Fibroblast of mammary gland (primary cell): Measurements from ENCODE around the gene OR2T35.

Source experiments
- DNase-seq: peaks from one replicate; pipeline ENCODE4 v3.0.0-alpha.2; 2010; ENCODE audit warnings: low read depth
- H3K4me3 ChIP-seq: 2 replicates; pipeline ENCODE4 v1.5.1; 2011; ENCODE audit warnings: low read depth, mild to moderate bottlenecking, low read length, moderate library complexity; ENCODE audit not compliant: control insufficient read depth
- TF ChIP-seq, protein P1 (sequence below): conservative IDR thresholded peaks from 2 replicates; pipeline ENCODE4 v1.5.1; 2011; ENCODE audit warnings: low read depth, low read length, inconsistent platforms; ENCODE audit not compliant: control insufficient read depth, insufficient read depth

OR2T35 gene

DNA sequence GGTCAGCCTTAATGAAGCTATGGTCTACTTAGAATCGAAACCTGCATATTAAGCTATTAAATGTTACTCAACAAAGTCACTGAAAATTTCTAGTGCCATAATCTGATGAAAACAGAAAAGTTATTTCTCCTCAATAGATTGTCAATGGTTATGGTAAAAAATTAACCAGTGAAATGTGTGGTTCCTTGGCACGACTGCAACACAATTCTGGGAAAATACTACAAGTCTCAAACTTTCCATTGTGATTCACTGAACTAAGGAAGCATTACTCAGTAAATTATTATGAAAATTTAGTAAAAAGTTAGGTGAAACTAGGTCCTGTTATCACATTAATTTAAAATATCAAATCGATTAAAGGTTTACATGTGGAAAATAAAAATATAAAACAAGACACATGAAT lies 34.8 kb downstream of the OR2T35 start:
- DNase-seq, result no peak
- no peak overlapping the region for H3K4me3 ChIP-seq
- TF ChIP-seq, protein P1, sequence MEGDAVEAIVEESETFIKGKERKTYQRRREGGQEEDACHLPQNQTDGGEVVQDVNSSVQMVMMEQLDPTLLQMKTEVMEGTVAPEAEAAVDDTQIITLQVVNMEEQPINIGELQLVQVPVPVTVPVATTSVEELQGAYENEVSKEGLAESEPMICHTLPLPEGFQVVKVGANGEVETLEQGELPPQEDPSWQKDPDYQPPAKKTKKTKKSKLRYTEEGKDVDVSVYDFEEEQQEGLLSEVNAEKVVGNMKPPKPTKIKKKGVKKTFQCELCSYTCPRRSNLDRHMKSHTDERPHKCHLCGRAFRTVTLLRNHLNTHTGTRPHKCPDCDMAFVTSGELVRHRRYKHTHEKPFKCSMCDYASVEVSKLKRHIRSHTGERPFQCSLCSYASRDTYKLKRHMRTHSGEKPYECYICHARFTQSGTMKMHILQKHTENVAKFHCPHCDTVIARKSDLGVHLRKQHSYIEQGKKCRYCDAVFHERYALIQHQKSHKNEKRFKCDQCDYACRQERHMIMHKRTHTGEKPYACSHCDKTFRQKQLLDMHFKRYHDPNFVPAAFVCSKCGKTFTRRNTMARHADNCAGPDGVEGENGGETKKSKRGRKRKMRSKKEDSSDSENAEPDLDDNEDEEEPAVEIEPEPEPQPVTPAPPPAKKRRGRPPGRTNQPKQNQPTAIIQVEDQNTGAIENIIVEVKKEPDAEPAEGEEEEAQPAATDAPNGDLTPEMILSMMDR, result no peak

DNA sequence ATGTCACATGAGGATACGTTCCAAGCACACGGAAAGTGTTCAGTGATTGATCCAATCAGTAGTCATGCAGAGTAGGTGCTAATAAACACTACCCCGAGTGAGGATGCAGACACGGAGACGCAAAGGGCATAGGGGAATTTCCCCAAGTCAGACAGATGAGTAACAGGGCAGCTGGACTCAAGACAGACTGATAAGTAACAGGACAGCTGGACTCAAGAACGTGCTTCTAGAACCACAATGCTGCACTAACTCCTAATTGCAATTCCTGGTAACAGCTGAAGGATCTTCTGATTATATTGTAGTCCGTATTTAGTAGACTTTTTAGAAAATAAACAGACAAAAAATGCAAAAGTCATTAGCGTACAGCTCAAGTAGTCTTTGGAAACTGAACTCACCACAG lies 45.7 kb downstream of the OR2T35 start:
- TF ChIP-seq, protein P1, result no peak
- no peak for DNase-seq
- no peak overlapping the region for H3K4me3 ChIP-seq

DNA sequence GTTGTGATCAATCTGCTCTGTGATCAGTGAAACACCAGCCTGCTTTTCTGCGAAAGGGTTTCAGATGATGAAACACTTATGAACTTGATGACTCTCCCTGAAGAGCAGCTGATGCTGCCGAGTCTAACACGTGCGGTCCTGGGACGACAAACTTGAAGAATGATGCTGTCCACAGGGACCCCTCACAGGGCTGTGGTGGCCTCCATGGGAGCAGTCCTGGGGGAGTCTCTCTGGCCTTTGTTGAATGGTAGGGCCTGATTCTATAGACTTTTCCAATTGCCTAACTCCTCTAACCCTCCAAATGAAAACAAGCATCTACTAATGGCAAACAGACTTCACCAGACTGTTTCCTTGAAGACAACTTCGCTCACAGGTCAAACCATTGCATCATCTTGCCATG lies 47.5 kb downstream of the OR2T35 start, which contains the start of gene OR2T10:
TSS of gene OR2T10 (minus strand) at position 112 of the 400 bp plus-strand sequence. CDS start 3,932 bp downstream, outside the sequence.
- no peak within 1 kb of the TSS for H3K4me3 ChIP-seq
- TF ChIP-seq, protein P1, result no peak
- DNase-seq, result no peak

DNA sequence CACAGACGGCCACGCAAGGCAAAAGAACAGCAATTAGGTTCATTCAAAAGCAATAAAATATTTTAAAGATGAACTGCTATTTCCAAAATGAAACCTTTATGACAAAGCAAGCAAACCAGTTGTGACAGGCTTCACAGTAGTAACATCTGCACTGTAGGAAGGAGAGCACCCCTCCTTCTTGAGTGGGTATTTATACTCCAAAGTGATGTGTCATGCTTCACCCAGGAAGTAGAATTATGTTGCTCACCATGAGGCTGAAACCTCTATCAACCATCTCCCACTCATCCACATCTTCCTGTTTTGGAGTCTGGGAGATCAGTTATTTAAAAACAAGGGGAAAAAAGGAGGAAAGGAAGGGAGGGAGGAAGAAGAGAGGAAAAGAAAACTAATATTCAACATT lies 48.5 kb downstream of the OR2T35 start:
- no peak overlapping the region for H3K4me3 ChIP-seq
- TF ChIP-seq, protein P1, result no peak
- DNase-seq, result no peak

DNA sequence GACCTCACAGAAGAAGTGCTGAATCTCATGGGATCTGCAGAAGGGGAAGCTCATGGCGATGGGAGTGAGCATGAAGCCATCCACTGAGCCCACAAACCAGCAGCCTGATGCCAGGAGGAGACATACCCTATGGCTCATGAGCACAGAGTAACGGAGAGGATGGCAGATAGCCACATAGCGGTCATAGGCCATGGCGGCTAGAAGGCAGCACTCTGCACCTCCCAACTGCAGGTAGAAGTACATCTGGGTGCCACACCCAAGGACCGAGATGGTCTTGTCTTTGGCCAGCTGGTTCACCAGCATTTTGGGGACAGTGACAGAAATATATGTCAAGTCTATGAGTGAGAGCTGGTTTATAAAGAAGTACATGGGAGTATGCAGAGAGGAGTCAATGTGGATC lies 51.9 kb downstream of the OR2T35 start:
- DNase-seq, result no peak
- TF ChIP-seq, protein P1, result no peak
- H3K4me3 ChIP-seq, result no peak overlapping the region

DNA sequence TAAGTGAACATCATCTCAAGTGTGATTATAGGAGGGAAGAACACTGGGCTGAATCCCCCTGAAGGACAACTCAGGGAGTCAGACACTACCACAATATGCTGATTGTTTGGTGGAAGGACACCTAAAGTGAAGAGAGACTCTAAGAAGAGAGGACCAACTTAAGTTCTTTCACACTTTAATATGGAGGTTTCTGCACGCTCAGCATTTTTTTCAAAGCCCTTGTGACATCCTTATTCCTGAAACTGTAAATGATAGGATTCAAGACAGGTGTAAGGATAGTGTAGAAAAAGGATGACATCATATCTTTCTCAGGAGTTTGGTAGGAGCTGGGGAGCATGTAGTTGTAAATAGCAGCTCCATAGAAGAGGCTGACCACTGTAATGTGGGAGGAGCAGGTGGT lies 52.4 kb downstream of the OR2T35 start:
- DNase-seq, result no peak
- H3K4me3 ChIP-seq, result no peak overlapping the region
- TF ChIP-seq, protein P1, result no peak

DNA sequence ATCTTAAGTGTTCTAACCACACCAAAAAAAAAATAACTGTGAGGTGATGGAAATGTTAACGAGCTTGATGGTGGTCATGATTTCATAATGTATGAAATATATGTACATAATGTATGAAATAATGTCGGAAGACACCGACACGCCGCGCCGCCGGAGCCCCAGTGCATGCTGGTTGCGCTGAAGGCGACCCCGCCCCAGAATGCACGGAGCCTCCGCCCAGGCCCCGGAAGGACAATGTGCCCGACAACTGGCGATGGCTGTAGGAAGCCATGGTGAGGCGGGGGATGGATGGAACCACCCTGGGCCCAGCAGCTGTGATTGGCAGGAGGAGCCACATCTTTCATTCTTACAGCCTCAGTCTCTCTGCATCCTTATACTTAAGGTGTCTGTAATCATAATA lies 55.0 kb downstream of the OR2T35 start:
- TF ChIP-seq, protein P1, result no peak
- H3K4me3 ChIP-seq, result no peak overlapping the region
- no peak for DNase-seq
